ENCODE results near the gene TYR.

TYR gene

GRCh38 chr11:89177691-89178231 lies at the start of gene TYR:
Gene TYR (plus strand): TSS chr11:89177875. CDS start chr11:89177954, 79 bp downstream.
- Histone ChIP-seq H2AFZ (ENCODE audit: low read length, unreplicated experiment) (no peak within 1 kb of the TSS), H3K79me2 (ENCODE audit: control insufficient read depth, insufficient read depth, low read length, unreplicated experiment) (no peaks in the 10 kb centered on the region), H3K27me3 (ENCODE audit: insufficient read depth, low read length) (no peaks in the 10 kb centered on the region), H3K4me3 (ENCODE audit: low read depth, low read length) (no peak within 1 kb of the TSS), H3K4me1 (ENCODE audit: control insufficient read depth, insufficient read depth, low read length, unreplicated experiment) (peaks cover 6% of the 10 kb centered on the region), H3K36me3 (ENCODE audit: insufficient read depth, low read length) (no peaks in the 10 kb centered on the region), H3K27ac (ENCODE audit: low read depth, low read length) (no peak within 1 kb of the TSS)

- no peaks in the 10 kb centered on the region for H3K27me3 ChIP-seq (ENCODE audit: insufficient read depth, low read length)
- H3K79me2 ChIP-seq (ENCODE audit: control insufficient read depth, insufficient read depth, low read length, unreplicated experiment) = no peaks in the 10 kb centered on the region
- H3K4me3 ChIP-seq (ENCODE audit: low read depth, low read length) = no peak overlapping the region
- no peak overlapping the region for H3K27ac ChIP-seq (ENCODE audit: low read depth, low read length)
- H2AFZ ChIP-seq (ENCODE audit: low read length, unreplicated experiment) = no peak overlapping the region
- no peaks in the 10 kb centered on the region for H3K4me1 ChIP-seq (ENCODE audit: control insufficient read depth, insufficient read depth, low read length, unreplicated experiment)
- no peaks in the 10 kb centered on the region for H3K36me3 ChIP-seq (ENCODE audit: insufficient read depth, low read length)
Observed at GRCh38 chr11:89136606-89137005, 41.1 kb upstream of the TYR start.

GRCh38 chr11:89147229-89147628 lies 30.4 kb upstream of the TYR start:
- H3K4me3 ChIP-seq (ENCODE audit: low read depth, low read length) = no peak overlapping the region
- no peak overlapping the region for H2AFZ ChIP-seq (ENCODE audit: low read length, unreplicated experiment)
- no peaks in the 10 kb centered on the region for H3K4me1 ChIP-seq (ENCODE audit: control insufficient read depth, insufficient read depth, low read length, unreplicated experiment)
- no peaks in the 10 kb centered on the region for H3K27me3 ChIP-seq (ENCODE audit: insufficient read depth, low read length)
- H3K36me3 ChIP-seq (ENCODE audit: insufficient read depth, low read length) = no peaks in the 10 kb centered on the region
- H3K27ac ChIP-seq (ENCODE audit: low read depth, low read length) = no peak overlapping the region
- H3K79me2 ChIP-seq (ENCODE audit: control insufficient read depth, insufficient read depth, low read length, unreplicated experiment) = no peaks in the 10 kb centered on the region

GRCh38 chr11:89159974-89160373 lies 17.7 kb upstream of the TYR start:
- no peak overlapping the region for H3K4me3 ChIP-seq (ENCODE audit: low read depth, low read length)
- H2AFZ ChIP-seq (ENCODE audit: low read length, unreplicated experiment) = no peak overlapping the region
- no peak overlapping the region for H3K27ac ChIP-seq (ENCODE audit: low read depth, low read length)
- H3K4me1 ChIP-seq (ENCODE audit: control insufficient read depth, insufficient read depth, low read length, unreplicated experiment) = no peaks in the 10 kb centered on the region
- no peaks in the 10 kb centered on the region for H3K36me3 ChIP-seq (ENCODE audit: insufficient read depth, low read length)
- no peaks in the 10 kb centered on the region for H3K79me2 ChIP-seq (ENCODE audit: control insufficient read depth, insufficient read depth, low read length, unreplicated experiment)
- no peaks in the 10 kb centered on the region for H3K27me3 ChIP-seq (ENCODE audit: insufficient read depth, low read length)

- Histone ChIP-seq H3K4me1 (ENCODE audit: control insufficient read depth, insufficient read depth, low read length, unreplicated experiment) (no peaks in the 10 kb centered on the region), H3K4me3 (ENCODE audit: low read depth, low read length) (no peak overlapping the region), H2AFZ (ENCODE audit: low read length, unreplicated experiment) (no peak overlapping the region), H3K27me3 (ENCODE audit: insufficient read depth, low read length) (no peaks in the 10 kb centered on the region), H3K27ac (ENCODE audit: low read depth, low read length) (no peak overlapping the region), H3K36me3 (ENCODE audit: insufficient read depth, low read length) (no peaks in the 10 kb centered on the region), H3K79me2 (ENCODE audit: control insufficient read depth, insufficient read depth, low read length, unreplicated experiment) (no peaks in the 10 kb centered on the region)
Observed at GRCh38 chr11:89161949-89162348, 15.7 kb upstream of the TYR start.

- Histone ChIP-seq H3K36me3 (ENCODE audit: insufficient read depth, low read length) (no peaks in the 10 kb centered on the region), H2AFZ (ENCODE audit: low read length, unreplicated experiment) (no peak overlapping the region), H3K4me1 (ENCODE audit: control insufficient read depth, insufficient read depth, low read length, unreplicated experiment) (no peaks in the 10 kb centered on the region), H3K4me3 (ENCODE audit: low read depth, low read length) (no peak overlapping the region), H3K27ac (ENCODE audit: low read depth, low read length) (no peak overlapping the region), H3K79me2 (ENCODE audit: control insufficient read depth, insufficient read depth, low read length, unreplicated experiment) (no peaks in the 10 kb centered on the region), H3K27me3 (ENCODE audit: insufficient read depth, low read length) (0 out of 2 replicates have a peak, but pooled peaks cover 3% of the 10 kb centered on the region)
Observed at GRCh38 chr11:89163686-89164085, 14.0 kb upstream of the TYR start.

- no peaks in the 10 kb centered on the region for H3K36me3 ChIP-seq (ENCODE audit: insufficient read depth, low read length)
- H3K4me3 ChIP-seq (ENCODE audit: low read depth, low read length) = no peak overlapping the region
Observed at GRCh38 chr11:89168396-89168795, 9.3 kb upstream of the TYR start.

GRCh38 chr11:89175796-89176195 lies 1.9 kb upstream of the TYR start:
- no peak overlapping the region for H3K4me3 ChIP-seq (ENCODE audit: low read depth, low read length)
- no peaks in the 10 kb centered on the region for H3K79me2 ChIP-seq (ENCODE audit: control insufficient read depth, insufficient read depth, low read length, unreplicated experiment)
- peaks cover 5% of the 10 kb centered on the region for H3K4me1 ChIP-seq (ENCODE audit: control insufficient read depth, insufficient read depth, low read length, unreplicated experiment)
- H2AFZ ChIP-seq (ENCODE audit: low read length, unreplicated experiment) = no peak overlapping the region
- H3K36me3 ChIP-seq (ENCODE audit: insufficient read depth, low read length) = no peaks in the 10 kb centered on the region
- no peaks in the 10 kb centered on the region for H3K27me3 ChIP-seq (ENCODE audit: insufficient read depth, low read length)
- no peak overlapping the region for H3K27ac ChIP-seq (ENCODE audit: low read depth, low read length)

More at GRCh38 chr11:89168396-89168795, 9.3 kb upstream of the TYR start:
- Histone ChIP-seq H2AFZ (ENCODE audit: low read length, unreplicated experiment) (no peak overlapping the region), H3K27ac (ENCODE audit: low read depth, low read length) (no peak overlapping the region), H3K4me1 (ENCODE audit: control insufficient read depth, insufficient read depth, low read length, unreplicated experiment) (no peaks in the 10 kb centered on the region), H3K79me2 (ENCODE audit: control insufficient read depth, insufficient read depth, low read length, unreplicated experiment) (no peaks in the 10 kb centered on the region), H3K27me3 (ENCODE audit: insufficient read depth, low read length) (0 out of 2 replicates have a peak, but pooled peaks cover 3% of the 10 kb centered on the region)

GRCh38 chr11:89176938-89177337 lies 737 bp upstream of the TYR start:
- no peak overlapping the region for H3K27ac ChIP-seq (ENCODE audit: low read depth, low read length)
- H2AFZ ChIP-seq (ENCODE audit: low read length, unreplicated experiment) = no peak overlapping the region
- H3K4me1 ChIP-seq (ENCODE audit: control insufficient read depth, insufficient read depth, low read length, unreplicated experiment) = peaks cover 6% of the 10 kb centered on the region
- H3K27me3 ChIP-seq (ENCODE audit: insufficient read depth, low read length) = no peaks in the 10 kb centered on the region
- no peaks in the 10 kb centered on the region for H3K36me3 ChIP-seq (ENCODE audit: insufficient read depth, low read length)
- H3K4me3 ChIP-seq (ENCODE audit: low read depth, low read length) = no peak overlapping the region
- no peaks in the 10 kb centered on the region for H3K79me2 ChIP-seq (ENCODE audit: control insufficient read depth, insufficient read depth, low read length, unreplicated experiment)

GRCh38 chr11:89181111-89181510 lies 3.4 kb downstream of the TYR start:
- Histone ChIP-seq H3K36me3 (ENCODE audit: insufficient read depth, low read length) (no peaks in the 10 kb centered on the region), H3K4me3 (ENCODE audit: low read depth, low read length) (peak overlapping the region; percentile 62), H3K27ac (ENCODE audit: low read depth, low read length) (no peak overlapping the region), H2AFZ (ENCODE audit: low read length, unreplicated experiment) (peak overlapping the region; percentile 87), H3K4me1 (ENCODE audit: control insufficient read depth, insufficient read depth, low read length, unreplicated experiment) (peaks cover 6% of the 10 kb centered on the region), H3K79me2 (ENCODE audit: control insufficient read depth, insufficient read depth, low read length, unreplicated experiment) (no peaks in the 10 kb centered on the region), H3K27me3 (ENCODE audit: insufficient read depth, low read length) (no peaks in the 10 kb centered on the region)

- Histone ChIP-seq H3K4me1 (ENCODE audit: control insufficient read depth, insufficient read depth, low read length, unreplicated experiment) (peaks cover 6% of the 10 kb centered on the region), H3K4me3 (ENCODE audit: low read depth, low read length) (no peak overlapping the region), H3K36me3 (ENCODE audit: insufficient read depth, low read length) (no peaks in the 10 kb centered on the region), H3K27ac (ENCODE audit: low read depth, low read length) (no peak overlapping the region), H3K79me2 (ENCODE audit: control insufficient read depth, insufficient read depth, low read length, unreplicated experiment) (no peaks in the 10 kb centered on the region), H3K27me3 (ENCODE audit: insufficient read depth, low read length) (no peaks in the 10 kb centered on the region), H2AFZ (ENCODE audit: low read length, unreplicated experiment) (no peak overlapping the region)
Observed at GRCh38 chr11:89182773-89183518, 5.3 kb downstream of the TYR start.
